ENCODE results near the gene HHATL. TPM values are rescaled to one million over a fixed set of nuclear protein-coding genes. Genes with fewer than 3 reads are reported as not detected.

Gene HHATL
- polyA plus RNA-seq, 1 experiment: not detected

DNA sequence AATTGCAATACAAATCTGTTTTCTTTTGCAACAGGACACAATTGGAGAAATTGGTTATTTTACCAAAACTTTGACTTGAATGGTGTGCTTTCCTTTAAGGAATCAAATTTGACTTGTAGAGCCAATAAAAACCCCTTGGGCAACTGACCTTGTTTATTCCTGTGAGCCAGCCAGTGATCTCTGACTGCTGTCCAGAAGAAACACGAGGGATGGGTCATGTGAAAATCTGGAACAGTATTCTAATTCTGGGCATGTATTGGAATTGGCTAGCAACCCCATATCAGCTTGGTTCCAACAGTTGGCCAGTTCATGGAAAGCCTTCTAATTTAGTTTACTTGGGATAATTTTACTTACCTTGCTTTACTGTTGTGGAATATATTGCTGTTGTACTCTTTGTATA, 19.1 kb upstream of the HHATL start:
- TF ChIP-seq, protein P1, sequence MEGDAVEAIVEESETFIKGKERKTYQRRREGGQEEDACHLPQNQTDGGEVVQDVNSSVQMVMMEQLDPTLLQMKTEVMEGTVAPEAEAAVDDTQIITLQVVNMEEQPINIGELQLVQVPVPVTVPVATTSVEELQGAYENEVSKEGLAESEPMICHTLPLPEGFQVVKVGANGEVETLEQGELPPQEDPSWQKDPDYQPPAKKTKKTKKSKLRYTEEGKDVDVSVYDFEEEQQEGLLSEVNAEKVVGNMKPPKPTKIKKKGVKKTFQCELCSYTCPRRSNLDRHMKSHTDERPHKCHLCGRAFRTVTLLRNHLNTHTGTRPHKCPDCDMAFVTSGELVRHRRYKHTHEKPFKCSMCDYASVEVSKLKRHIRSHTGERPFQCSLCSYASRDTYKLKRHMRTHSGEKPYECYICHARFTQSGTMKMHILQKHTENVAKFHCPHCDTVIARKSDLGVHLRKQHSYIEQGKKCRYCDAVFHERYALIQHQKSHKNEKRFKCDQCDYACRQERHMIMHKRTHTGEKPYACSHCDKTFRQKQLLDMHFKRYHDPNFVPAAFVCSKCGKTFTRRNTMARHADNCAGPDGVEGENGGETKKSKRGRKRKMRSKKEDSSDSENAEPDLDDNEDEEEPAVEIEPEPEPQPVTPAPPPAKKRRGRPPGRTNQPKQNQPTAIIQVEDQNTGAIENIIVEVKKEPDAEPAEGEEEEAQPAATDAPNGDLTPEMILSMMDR (IDR thresholded peaks at IDR 0.05; ENCODE audit: insufficient read depth, low read depth, low read length): no peak
- no peak for DNase-seq (ENCODE audit: low read depth)
- H3K4me3 ChIP-seq (ENCODE audit: low read depth, low read length): no peak overlapping the region
- CTCF ChIA-PET: interaction anchor here (0.8 to 1.3 kb wide), 2 partner anchors 12 to 32 kb away, joined by 3 to 4 read pairs; no protein-coding TSS in a partner anchor
- POLR2A ChIA-PET: no interaction called here
- peaks cover 3% of the 10 kb centered on the region; the same call in 1 of the 2 replicates for H3K27me3 ChIP-seq (ENCODE audit: control insufficient read depth, insufficient read depth, low read length)
- no peaks in the 10 kb centered on the region for H3K36me3 ChIP-seq (ENCODE audit: control insufficient read depth, insufficient read depth, low read length)

DNA sequence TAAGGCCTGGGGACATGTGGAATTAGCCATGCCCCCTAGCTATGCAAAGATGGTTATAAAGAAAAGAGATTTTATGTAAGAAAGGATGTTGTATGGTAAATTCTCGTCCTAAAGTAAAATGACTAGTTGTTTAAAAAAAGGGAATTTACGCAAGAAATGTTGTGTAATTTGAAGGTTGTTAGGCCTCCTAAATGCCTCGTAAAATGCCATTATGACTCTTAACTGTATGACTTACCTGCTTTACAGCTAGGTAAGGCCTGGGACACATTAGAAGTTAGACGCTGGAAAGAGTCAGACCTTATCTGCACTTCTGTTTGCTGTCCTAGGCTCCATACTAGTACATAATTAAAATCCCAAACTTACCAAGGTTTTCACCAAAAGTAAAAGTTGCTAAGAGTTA, 17.5 kb upstream of the HHATL start:
- ChIA-PET CTCF (no interaction called here), POLR2A (no interaction called here)
- no peak for DNase-seq (ENCODE audit: low read depth)
- Histone ChIP-seq H3K4me3 (ENCODE audit: low read depth, low read length) (no peak overlapping the region), H3K36me3 (ENCODE audit: control insufficient read depth, insufficient read depth, low read length) (no peaks in the 10 kb centered on the region), H3K27me3 (ENCODE audit: control insufficient read depth, insufficient read depth, low read length) (peaks cover 3% of the 10 kb centered on the region; the same call in 1 of the 2 replicates)
- TF ChIP-seq, protein P1 (IDR thresholded peaks at IDR 0.05; ENCODE audit: insufficient read depth, low read depth, low read length): no peak

DNA sequence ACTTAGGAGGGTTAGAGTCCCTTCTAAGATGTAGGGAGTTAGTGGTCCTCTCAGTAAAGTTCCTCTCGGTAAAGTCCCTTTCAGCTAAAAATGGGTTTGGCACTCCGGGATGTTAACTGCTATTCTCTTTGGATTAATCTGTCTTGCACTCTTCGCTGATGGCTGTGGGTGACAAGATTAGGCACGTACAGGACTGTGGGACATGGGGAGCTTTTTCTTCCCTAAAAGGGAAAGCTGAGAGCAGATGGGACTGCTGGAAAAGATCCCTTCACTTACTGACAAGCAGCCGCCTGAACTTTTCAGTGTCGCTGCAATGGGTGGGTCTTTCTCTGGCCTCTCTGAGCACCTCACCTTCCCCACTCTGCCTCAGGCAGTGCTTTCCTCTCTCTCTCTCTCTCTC, 16.4 kb upstream of the HHATL start:
- Histone ChIP-seq H3K27me3 (ENCODE audit: control insufficient read depth, insufficient read depth, low read length) (peaks cover 1% of the 10 kb centered on the region; the same call in 1 of the 2 replicates), H3K4me3 (ENCODE audit: low read depth, low read length) (no peak overlapping the region), H3K36me3 (ENCODE audit: control insufficient read depth, insufficient read depth, low read length) (no peaks in the 10 kb centered on the region)
- CTCF ChIA-PET: interaction anchor here (0.6 kb wide), 1 partner anchor 14 kb away, joined by 3 read pairs; no protein-coding TSS in a partner anchor
- POLR2A ChIA-PET: no interaction called here
- DNase-seq (ENCODE audit: low read depth): no peak
- TF ChIP-seq, protein P1 (IDR thresholded peaks at IDR 0.05; ENCODE audit: insufficient read depth, low read depth, low read length): no peak

DNA sequence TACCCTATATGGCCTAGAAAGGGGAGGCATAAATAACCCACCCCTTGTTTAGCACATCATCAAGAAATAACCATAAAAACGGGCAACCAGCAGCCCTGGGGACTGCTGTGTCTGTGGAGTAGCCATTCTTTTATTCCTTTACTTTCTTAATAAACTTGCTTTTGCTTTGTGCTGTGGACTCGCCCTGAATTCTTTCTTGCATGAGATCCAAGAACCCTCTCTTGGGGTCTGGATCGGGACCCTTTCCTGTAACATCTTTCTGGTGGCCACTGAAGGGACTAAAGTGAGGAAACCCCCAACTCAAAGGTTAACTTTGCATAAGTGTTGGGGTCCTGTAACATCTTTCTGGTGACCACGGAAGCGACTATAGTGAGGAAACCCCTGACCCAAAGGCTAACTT, 15.7 kb upstream of the HHATL start:
- no peak overlapping the region for H3K4me3 ChIP-seq (ENCODE audit: low read depth, low read length)
- ChIA-PET POLR2A (no interaction called here), CTCF (no interaction called here)
- DNase-seq (ENCODE audit: low read depth): no peak
- no peaks in the 10 kb centered on the region for H3K36me3 ChIP-seq (ENCODE audit: control insufficient read depth, insufficient read depth, low read length)
- TF ChIP-seq, protein P1 (IDR thresholded peaks at IDR 0.05; ENCODE audit: insufficient read depth, low read depth, low read length): no peak
- peaks cover 4% of the 10 kb centered on the region for H3K27me3 ChIP-seq (ENCODE audit: control insufficient read depth, insufficient read depth, low read length)

DNA sequence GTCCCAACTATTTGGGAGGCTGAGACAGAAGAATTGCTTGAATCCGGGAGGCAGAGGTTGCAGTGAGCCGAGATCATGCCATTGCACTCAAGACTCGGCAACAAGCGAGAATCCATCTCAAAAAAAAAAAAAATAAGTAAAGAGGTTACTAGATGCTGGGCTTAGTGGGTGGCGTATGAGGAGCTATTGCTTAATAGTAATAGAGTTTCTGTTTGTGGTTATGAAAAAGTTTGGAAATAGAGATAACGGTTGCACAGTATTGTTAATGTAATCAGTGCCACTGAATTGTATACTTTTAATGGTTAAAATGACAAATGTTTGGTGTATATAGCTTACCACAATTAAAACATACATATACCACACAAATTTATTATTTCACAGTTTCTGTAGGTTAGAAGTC, 14.7 kb upstream of the HHATL start:
- Histone ChIP-seq H3K4me3 (ENCODE audit: low read depth, low read length) (no peak overlapping the region), H3K27me3 (ENCODE audit: control insufficient read depth, insufficient read depth, low read length) (peaks cover 6% of the 10 kb centered on the region), H3K36me3 (ENCODE audit: control insufficient read depth, insufficient read depth, low read length) (no peaks in the 10 kb centered on the region)
- TF ChIP-seq, protein P1 (IDR thresholded peaks at IDR 0.05; ENCODE audit: insufficient read depth, low read depth, low read length): no peak
- POLR2A ChIA-PET: no interaction called here
- CTCF ChIA-PET: interaction anchor here (0.6 kb wide), 1 partner anchor 25 kb away, joined by 3 read pairs; no protein-coding TSS in a partner anchor
- DNase-seq (ENCODE audit: low read depth): no peak

All from BJ (cell line).